Mesendoderm (in vitro differentiated cells): Measurements from ENCODE around the gene GFOD2.

Experiments
- DNase-seq: peaks from one replicate; pipeline ENCODE4 v3.0.0; 2013
- H2AK5ac ChIP-seq: 2 replicates; pipeline ENCODE4 v1.6.1; 2013; ENCODE audit warnings: low read length, inconsistent platforms
- H2BK120ac ChIP-seq: 2 replicates; pipeline ENCODE4 v1.6.1; 2013; ENCODE audit warnings: low read depth, mild to moderate bottlenecking, low read length, moderate library complexity, mixed read lengths
- H2BK15ac ChIP-seq: replicated peaks from 2 replicates; pipeline ENCODE4 v1.6.1; 2013; ENCODE audit warnings: low read depth, mild to moderate bottlenecking, moderate library complexity
- H2BK5ac ChIP-seq: 2 replicates; pipeline ENCODE4 v1.6.1; 2013; ENCODE audit warnings: low read length, inconsistent platforms
- H3K18ac ChIP-seq: 2 replicates; pipeline ENCODE4 v1.6.1; 2013; ENCODE audit warnings: mild to moderate bottlenecking, low read length, mixed read lengths
- H3K23ac ChIP-seq: one replicate; pipeline ENCODE4 v1.6.1; 2013; ENCODE audit warnings: low read length
- H3K27ac ChIP-seq: 2 replicates; pipeline ENCODE4 v1.5.1; 2013; ENCODE audit warnings: low read depth, mild to moderate bottlenecking, inconsistent platforms, low read length, moderate library complexity
- H3K27me3 ChIP-seq: 2 replicates; pipeline ENCODE4 v1.6.1; 2013; ENCODE audit warnings: low read length, control low read depth, mild to moderate bottlenecking, inconsistent platforms; ENCODE audit not compliant: insufficient read depth, poor library complexity
- H3K36me3 ChIP-seq: 2 replicates; pipeline ENCODE4 v1.6.1; 2013; ENCODE audit warnings: low read length, inconsistent platforms; ENCODE audit not compliant: control insufficient read depth, insufficient read depth
- H3K4ac ChIP-seq: one replicate; pipeline ENCODE4 v1.6.1; 2013; ENCODE audit warnings: low read depth, mild to moderate bottlenecking, low read length, moderate library complexity
- H3K4me1 ChIP-seq: 2 replicates; pipeline ENCODE4 v1.6.1; 2013; ENCODE audit warnings: low read depth, low read length, inconsistent platforms; ENCODE audit not compliant: control insufficient read depth
- H3K4me2 ChIP-seq: 2 replicates; pipeline ENCODE4 v1.6.1; 2013; ENCODE audit warnings: low read length
- H3K4me3 ChIP-seq: 2 replicates; pipeline ENCODE4 v1.5.1; 2013; ENCODE audit warnings: mild to moderate bottlenecking, low read length
- H3K56ac ChIP-seq: one replicate; pipeline ENCODE4 v1.6.1; 2013; ENCODE audit warnings: low read length
- H3K79me1 ChIP-seq: 2 replicates; pipeline ENCODE4 v1.6.1; 2013; ENCODE audit warnings: low read length, inconsistent platforms
- H3K79me2 ChIP-seq: 2 replicates; pipeline ENCODE4 v1.6.1; 2013; ENCODE audit warnings: mild to moderate bottlenecking, low read length; ENCODE audit not compliant: control insufficient read depth, insufficient read depth
- H3K9ac ChIP-seq: 2 replicates; pipeline ENCODE4 v1.6.1; 2013; ENCODE audit warnings: low read length, inconsistent platforms
- H4K5ac ChIP-seq: one replicate; pipeline ENCODE4 v1.6.1; 2013; ENCODE audit warnings: low read length
- H4K8ac ChIP-seq: one replicate; pipeline ENCODE4 v1.6.1; 2013; ENCODE audit warnings: low read depth, mild to moderate bottlenecking, control low read depth, low read length, moderate library complexity
- WGBS: extraction: QIAGEN DNeasy Blood & Tissue Kit; methylation state at CpG from one replicate; pipeline ENCODE4 v1.1.7; 2013; ENCODE audit warnings: low lambda C conversion rate, missing lambda C conversion rate; ENCODE audit not compliant: insufficient coverage; ENCODE audit errors: extremely low coverage; 5-methylcytosine and 5-hydroxymethylcytosine counted together

The GFOD2 gene

DNA sequence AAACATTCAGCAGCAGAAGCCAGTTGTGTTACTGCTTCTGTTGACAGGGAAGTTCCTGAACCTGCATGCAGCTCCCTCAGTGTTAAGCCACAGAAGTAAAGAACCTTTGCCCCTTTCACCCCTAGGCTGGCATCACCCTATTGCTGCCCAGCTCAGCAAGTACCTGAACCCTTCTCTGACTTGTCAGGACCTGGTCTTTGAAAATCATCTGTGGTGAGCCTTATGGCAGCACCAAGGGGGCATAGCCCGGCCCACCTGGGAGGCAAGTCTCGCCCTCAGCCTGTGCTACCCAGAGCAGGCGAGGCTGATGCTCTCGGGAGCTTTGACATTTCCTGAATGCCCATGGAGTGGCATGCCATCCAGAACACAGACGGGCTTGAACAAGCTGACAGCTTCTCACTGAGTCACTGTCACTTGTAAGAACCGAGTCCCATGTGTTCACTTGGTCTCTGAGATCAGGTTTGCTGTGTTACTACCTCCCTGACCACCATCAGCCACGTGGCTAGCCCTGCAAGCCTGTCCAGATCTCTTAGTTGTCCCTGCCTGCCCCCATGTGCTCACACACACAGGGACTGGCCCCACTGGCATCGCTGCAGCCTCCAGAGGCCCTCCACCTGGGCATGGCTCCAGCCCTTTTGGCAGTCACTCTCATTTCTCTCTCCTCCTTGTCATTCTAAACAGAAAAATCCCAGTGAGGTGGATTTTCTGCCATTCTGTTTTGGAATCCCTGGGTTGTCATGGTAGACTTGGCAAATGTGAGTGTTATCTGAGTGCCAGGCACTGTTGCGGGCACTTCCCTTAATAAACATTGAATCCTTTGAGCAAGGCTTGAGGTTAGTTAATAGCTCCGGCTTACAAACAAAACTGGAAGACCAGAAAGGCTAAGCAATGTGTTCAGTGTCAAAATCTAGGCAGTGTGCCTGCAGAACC, 77.1 kb downstream of the GFOD2 start:
- no peak overlapping the region for H3K4ac ChIP-seq
- no peak overlapping the region for H2BK5ac ChIP-seq
- no peak overlapping the region for H3K18ac ChIP-seq
- WGBS = no CpG with 5 or more reads among the region's 10 CpGs
- no peak overlapping the region for H3K9ac ChIP-seq
- H2BK120ac ChIP-seq = no peak overlapping the region
- no peaks in the 10 kb centered on the region for H3K4me1 ChIP-seq
- H4K8ac ChIP-seq = no peak overlapping the region
- no peak overlapping the region for H3K4me3 ChIP-seq
- no peak overlapping the region for H3K27ac ChIP-seq
- H2BK15ac ChIP-seq = no peak overlapping the region
- no peak overlapping the region for H3K23ac ChIP-seq
- no peak overlapping the region for H2AK5ac ChIP-seq
- no peak overlapping the region for H3K4me2 ChIP-seq
- no peaks in the 10 kb centered on the region for H3K27me3 ChIP-seq
- H4K5ac ChIP-seq = no peak overlapping the region
- no peaks in the 10 kb centered on the region for H3K79me1 ChIP-seq
- no peak overlapping the region for H3K56ac ChIP-seq
- no peaks in the 10 kb centered on the region for H3K79me2 ChIP-seq
- peaks cover 3% of the 10 kb centered on the region for H3K36me3 ChIP-seq
- DNase-seq = no peak

DNA sequence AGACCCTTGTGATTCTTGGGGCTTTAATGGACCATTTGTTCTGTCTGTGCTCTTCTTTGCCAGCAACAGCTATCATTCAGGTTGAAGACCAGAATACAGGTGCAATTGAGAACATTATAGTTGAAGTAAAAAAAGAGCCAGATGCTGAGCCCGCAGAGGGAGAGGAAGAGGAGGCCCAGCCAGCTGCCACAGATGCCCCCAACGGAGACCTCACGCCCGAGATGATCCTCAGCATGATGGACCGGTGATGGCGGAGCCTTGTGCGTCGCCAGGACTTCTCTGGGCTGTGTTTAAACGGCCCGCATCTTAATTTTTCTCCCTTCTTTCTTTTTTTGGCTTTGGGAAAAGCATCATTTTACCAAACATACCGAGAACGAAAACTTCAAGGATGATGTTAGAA, 81.5 kb downstream of the GFOD2 start:
- no peak overlapping the region for H3K4ac ChIP-seq
- no peak overlapping the region for H3K4me2 ChIP-seq
- H2BK15ac ChIP-seq = no peak overlapping the region
- H4K8ac ChIP-seq = no peak overlapping the region
- no peaks in the 10 kb centered on the region for H3K4me1 ChIP-seq
- no peak overlapping the region for H2AK5ac ChIP-seq
- DNase-seq = no peak
- H3K18ac ChIP-seq = no peak overlapping the region
- H3K56ac ChIP-seq = no peak overlapping the region
- H3K9ac ChIP-seq = no peak overlapping the region
- no peak overlapping the region for H2BK5ac ChIP-seq
- no peak overlapping the region for H3K4me3 ChIP-seq
- H3K23ac ChIP-seq = no peak overlapping the region
- H3K27me3 ChIP-seq = no peaks in the 10 kb centered on the region
- H3K79me2 ChIP-seq = no peaks in the 10 kb centered on the region
- no CpG with 5 or more reads among the region's 12 CpGs for WGBS
- peaks cover 6% of the 10 kb centered on the region for H3K36me3 ChIP-seq
- H4K5ac ChIP-seq = no peak overlapping the region
- no peak overlapping the region for H2BK120ac ChIP-seq
- H3K27ac ChIP-seq = no peak overlapping the region
- no peaks in the 10 kb centered on the region for H3K79me1 ChIP-seq

DNA sequence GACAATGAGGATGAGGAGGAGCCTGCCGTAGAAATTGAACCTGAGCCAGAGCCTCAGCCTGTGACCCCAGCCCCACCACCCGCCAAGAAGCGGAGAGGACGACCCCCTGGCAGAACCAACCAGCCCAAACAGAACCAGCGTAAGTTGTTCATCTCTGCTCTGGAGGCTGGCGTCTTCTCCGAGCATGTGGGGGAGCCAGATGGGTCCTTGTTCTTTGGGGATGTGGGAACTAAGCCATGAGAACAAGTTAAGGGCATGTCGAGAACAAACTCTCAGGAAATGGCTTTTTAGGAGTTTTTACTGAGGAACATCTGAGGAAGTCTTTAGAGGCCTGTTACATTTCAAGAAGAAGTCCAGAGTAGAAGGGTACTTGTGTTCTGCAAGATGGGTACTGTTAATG, 82.4 kb downstream of the GFOD2 start:
- no peaks in the 10 kb centered on the region for H3K27me3 ChIP-seq
- no peaks in the 10 kb centered on the region for H3K79me2 ChIP-seq
- no peak overlapping the region for H3K4me3 ChIP-seq
- H2BK5ac ChIP-seq = no peak overlapping the region
- H4K5ac ChIP-seq = no peak overlapping the region
- no peak overlapping the region for H3K4ac ChIP-seq
- no peak overlapping the region for H2AK5ac ChIP-seq
- no peak overlapping the region for H2BK120ac ChIP-seq
- H3K56ac ChIP-seq = no peak overlapping the region
- H3K79me1 ChIP-seq = no peaks in the 10 kb centered on the region
- no peaks in the 10 kb centered on the region for H3K4me1 ChIP-seq
- peaks cover 6% of the 10 kb centered on the region for H3K36me3 ChIP-seq
- no peak overlapping the region for H3K18ac ChIP-seq
- no peak overlapping the region for H3K27ac ChIP-seq
- no peak overlapping the region for H2BK15ac ChIP-seq
- H3K9ac ChIP-seq = no peak overlapping the region
- H4K8ac ChIP-seq = no peak overlapping the region
- no peak for DNase-seq
- no peak overlapping the region for H3K23ac ChIP-seq
- WGBS = no CpG with 5 or more reads among the region's 8 CpGs
- H3K4me2 ChIP-seq = no peak overlapping the region

DNA sequence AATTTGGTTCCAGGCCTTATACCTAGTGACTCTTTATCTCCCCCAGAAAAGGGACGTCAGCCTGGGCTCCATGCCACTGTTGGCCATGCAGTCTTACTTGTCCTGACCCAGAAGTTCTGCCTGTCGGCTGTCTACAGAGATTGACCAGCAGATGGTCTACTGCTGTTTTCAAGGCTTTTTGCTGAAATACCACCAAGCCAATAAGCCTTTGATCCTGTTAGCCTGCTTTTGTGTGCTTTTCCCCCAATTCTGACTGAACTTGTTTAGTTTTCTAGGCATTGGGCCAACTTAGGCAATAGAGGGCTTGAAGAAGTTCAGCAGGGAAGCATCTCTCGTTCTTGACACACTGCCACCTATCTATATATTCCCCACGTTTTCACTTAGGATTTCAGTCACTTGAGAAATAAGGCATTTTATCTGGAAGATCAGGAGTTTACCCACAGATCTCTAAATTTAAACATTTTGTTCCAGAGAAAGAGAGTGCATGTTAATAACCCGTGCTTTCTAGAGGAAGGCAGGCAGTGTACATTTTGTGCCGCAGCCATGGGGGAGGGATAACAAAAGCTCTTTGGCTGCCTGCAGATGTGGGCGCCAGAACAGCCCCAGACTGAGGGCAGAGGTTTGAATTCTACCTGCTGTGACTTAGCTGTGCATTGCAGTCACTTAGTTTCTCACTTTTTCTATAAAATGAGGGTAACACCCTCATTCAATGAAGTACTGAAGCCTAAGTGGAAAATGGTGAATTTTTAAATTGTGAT, 86.5 kb downstream of the GFOD2 start:
- DNase-seq = no peak
- H2BK15ac ChIP-seq = no peak overlapping the region
- no peak overlapping the region for H2BK120ac ChIP-seq
- H4K5ac ChIP-seq = no peak overlapping the region
- no peaks in the 10 kb centered on the region for H3K27me3 ChIP-seq
- H2AK5ac ChIP-seq = no peak overlapping the region
- H3K79me1 ChIP-seq = no peaks in the 10 kb centered on the region
- no peak overlapping the region for H3K18ac ChIP-seq
- no peaks in the 10 kb centered on the region for H3K4me1 ChIP-seq
- no peaks in the 10 kb centered on the region for H3K79me2 ChIP-seq
- WGBS = no CpG with 5 or more reads among the region's 7 CpGs
- H3K9ac ChIP-seq = no peak overlapping the region
- H3K4me2 ChIP-seq = no peak overlapping the region
- H2BK5ac ChIP-seq = no peak overlapping the region
- H3K56ac ChIP-seq = no peak overlapping the region
- no peak overlapping the region for H3K4me3 ChIP-seq
- no peak overlapping the region for H4K8ac ChIP-seq
- H3K27ac ChIP-seq = no peak overlapping the region
- no peak overlapping the region for H3K23ac ChIP-seq
- H3K4ac ChIP-seq = no peak overlapping the region
- H3K36me3 ChIP-seq = peaks cover 9% of the 10 kb centered on the region

DNA sequence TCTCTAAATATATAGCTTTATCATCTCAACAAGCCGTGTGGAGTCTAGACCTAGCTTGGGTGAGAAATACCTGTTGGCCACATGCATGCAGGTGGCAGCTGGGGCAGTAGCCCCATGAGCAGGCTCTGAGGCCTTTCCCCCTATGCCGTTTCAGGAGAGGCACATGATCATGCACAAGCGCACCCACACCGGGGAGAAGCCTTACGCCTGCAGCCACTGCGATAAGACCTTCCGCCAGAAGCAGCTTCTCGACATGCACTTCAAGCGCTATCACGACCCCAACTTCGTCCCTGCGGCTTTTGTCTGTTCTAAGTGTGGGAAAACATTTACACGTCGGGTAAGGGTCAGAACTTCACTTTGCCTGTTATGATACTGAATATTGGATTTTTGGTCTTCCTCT, 90.9 kb downstream of the GFOD2 start:
- Histone ChIP-seq H4K8ac (no peak overlapping the region), H3K36me3 (peaks cover 13% of the 10 kb centered on the region), H2AK5ac (no peak overlapping the region), H3K27ac (no peak overlapping the region), H3K27me3 (no peaks in the 10 kb centered on the region), H3K79me2 (no peaks in the 10 kb centered on the region), H3K4me1 (no peaks in the 10 kb centered on the region), H3K4me2 (no peak overlapping the region), H3K79me1 (no peaks in the 10 kb centered on the region), H3K4ac (no peak overlapping the region), H3K56ac (no peak overlapping the region), H3K18ac (no peak overlapping the region), H3K4me3 (no peak overlapping the region), H3K23ac (no peak overlapping the region), H2BK5ac (no peak overlapping the region), H4K5ac (no peak overlapping the region), H2BK15ac (no peak overlapping the region), H3K9ac (no peak overlapping the region), H2BK120ac (no peak overlapping the region)
- no peak for DNase-seq
- WGBS = no CpG with 5 or more reads among the region's 14 CpGs
